Urinary bladder (tissue), 4 donors: ENCODE measurements around the gene CDC25A. TPM values are rescaled to one million over a fixed set of nuclear protein-coding genes. Genes with fewer than 3 reads are reported as not detected.
"Not testable (repeated sequence)": the region's sequence is repeated elsewhere in the genome, so short reads cannot be mapped to it uniquely, and the experiment has no call there.

ENCODE experiments used
- DNase-seq: peaks from one replicate; pipeline ENCODE4 v3.0.0-alpha.2; 2015; ENCODE audit errors: extremely low spot score
- H3K27ac ChIP-seq: one replicate; pipeline ENCODE4 v1.5.1; 2013; ENCODE audit warnings: low read depth, mild to moderate bottlenecking, moderate library complexity
- H3K36me3 ChIP-seq: one replicate; pipeline ENCODE4 v1.6.1; 2013; ENCODE audit warnings: mild to moderate bottlenecking, moderate library complexity; ENCODE audit not compliant: insufficient read depth
- H3K4me1 ChIP-seq: one replicate; pipeline ENCODE4 v1.6.1; 2013; ENCODE audit warnings: mild to moderate bottlenecking, moderate library complexity; ENCODE audit not compliant: insufficient read depth
- H3K4me3 ChIP-seq: one replicate; pipeline ENCODE4 v1.5.1; 2013; ENCODE audit warnings: low read depth, low read length
- WGBS: extraction: QIAGEN DNeasy Blood & Tissue Kit; methylation state at CpG from one replicate; pipeline ENCODE4 v1.1.7; 2013; 5-methylcytosine and 5-hydroxymethylcytosine counted together
- polyA plus RNA-seq: library from polyadenylated mRNA; stranded (reverse); fragments of 200-250 nt; gene quantifications from one replicate; pipeline ENCODE4 v1.2.3, GENCODE V29; 2013
- small RNA-seq: library from RNA; depleted of rRNA; stranded (forward); fragments of <200 nt; gene quantifications from one replicate; pipeline ENCODE3, GENCODE V24; 2014
- total RNA-seq: library from RNA; depleted of rRNA; stranded (reverse); fragments of >200 nt; gene quantifications from one replicate; pipeline ENCODE4 v1.2.3, GENCODE V29; 2014
- donor health status: healthy with polysubstance abuse.
- donor health status: healthy.

CDC25A gene
- total and polyA plus RNA-seq, 2 donors, result 0.32 to 3.7 TPM

DNA sequence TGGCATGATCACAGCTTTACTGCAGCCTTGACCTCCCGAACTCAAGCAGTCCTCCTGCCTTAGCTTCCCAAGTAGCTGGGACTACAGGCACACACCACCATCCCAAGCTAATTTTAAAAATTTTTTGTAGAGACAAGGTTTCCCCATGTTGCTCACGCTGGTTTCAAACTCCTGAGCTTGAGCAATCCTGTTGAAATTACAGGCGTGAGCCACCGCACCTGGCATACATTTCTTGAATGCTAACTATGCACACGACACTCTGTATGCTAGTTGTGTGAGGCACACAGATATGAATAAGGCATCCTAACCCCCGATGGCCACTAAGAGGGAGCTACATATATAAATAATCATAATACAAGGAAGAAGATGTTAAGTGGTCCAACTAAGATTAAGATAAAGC is 64.9 kb downstream of the CDC25A start:
- Histone ChIP-seq H3K4me1 (no peaks in the 10 kb centered on the region), H3K27ac (no peak overlapping the region), H3K36me3 (no peaks in the 10 kb centered on the region), H3K4me3 (no peak overlapping the region)
- no peak for DNase-seq
- WGBS, result 90% methylated on average over 6 of the region's 6 CpGs

DNA sequence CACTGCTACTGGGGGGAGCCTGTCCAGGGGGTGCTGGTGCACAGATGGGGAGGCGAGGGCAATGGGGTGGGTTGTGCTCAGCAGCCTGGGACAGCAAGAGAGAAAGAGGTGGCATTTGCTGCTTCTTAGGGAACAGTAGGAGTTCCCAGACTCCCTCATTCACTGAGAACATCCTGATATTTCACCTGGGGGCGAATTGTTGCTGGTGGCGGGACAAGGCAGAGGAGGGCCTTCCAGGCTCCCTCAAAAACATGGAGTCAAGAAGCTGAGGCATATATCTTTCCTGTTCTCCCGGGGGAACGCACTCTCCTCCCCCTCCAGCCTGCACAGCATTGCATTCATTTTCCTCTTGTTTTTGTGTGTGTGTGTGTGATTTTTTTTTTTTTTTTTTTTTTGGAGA is 65.7 kb downstream of the CDC25A start:
- Histone ChIP-seq H3K27ac (no peak overlapping the region), H3K4me1 (no peaks in the 10 kb centered on the region), H3K36me3 (no peaks in the 10 kb centered on the region), H3K4me3 (no peak overlapping the region)
- WGBS, result 91% methylated on average over 5 of the region's 5 CpGs
- DNase-seq, result no peak

DNA sequence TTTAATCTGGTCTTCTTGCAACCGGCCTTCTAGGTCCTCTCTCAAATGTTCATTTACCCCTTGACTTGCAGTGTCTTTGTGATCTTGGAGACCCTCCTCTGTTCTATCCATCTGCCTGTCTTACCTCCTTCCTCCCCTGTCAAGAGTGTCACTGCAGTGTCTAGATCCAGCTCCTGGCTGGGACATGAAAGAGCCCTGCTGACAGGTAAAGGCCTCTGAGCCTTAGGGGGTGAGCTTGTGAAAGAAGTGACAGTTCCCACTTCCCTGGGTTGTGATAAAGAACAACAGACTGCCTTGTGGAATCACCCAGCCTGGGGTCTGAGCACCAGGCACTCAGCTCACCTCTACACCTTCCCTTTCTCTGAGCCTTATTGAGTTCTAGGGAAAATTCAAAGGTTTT is 68.0 kb downstream of the CDC25A start:
- 92% methylated on average over 1 of the region's 1 CpG for WGBS
- Histone ChIP-seq H3K27ac (no peak overlapping the region), H3K4me1 (no peaks in the 10 kb centered on the region), H3K36me3 (no peaks in the 10 kb centered on the region), H3K4me3 (no peak overlapping the region)
- no peak for DNase-seq

DNA sequence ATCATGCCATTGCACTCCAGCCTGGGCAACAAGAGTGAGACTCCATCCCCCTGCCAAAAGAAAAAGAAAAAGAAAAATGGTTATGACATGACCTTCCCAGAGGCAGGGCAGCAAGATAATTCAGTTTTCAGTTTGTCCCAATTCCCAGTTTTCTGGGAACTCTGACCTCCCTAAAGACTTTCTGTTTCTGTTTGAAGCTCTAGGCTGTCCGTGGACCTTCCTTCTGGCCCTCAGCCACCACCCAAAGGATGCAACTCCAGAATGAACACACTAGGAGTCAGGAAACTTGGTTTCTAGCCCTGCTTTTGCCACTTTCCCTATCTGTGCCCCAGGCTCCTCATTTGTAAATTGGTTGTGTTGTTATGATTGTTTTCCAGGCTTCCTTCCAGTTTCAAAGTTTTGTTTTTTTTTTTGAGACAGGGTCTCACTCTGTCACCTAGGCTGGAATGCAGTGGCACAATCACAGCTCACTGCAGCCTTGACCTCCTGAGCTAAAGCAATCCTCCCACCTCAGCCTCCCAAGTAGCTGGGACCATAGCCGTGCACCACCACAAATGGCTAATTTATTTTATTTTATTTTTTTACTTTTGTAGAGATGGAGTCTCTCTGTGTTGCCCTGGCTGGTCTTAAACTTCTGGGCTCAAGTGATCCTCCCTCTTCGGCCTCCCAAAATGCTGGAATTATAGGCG is 68.6 kb downstream of the CDC25A start:
- WGBS, result 76% methylated on average over 4 of the region's 4 CpGs
- Histone ChIP-seq H3K4me3 (no peak overlapping the region), H3K27ac (no peak overlapping the region)

DNA sequence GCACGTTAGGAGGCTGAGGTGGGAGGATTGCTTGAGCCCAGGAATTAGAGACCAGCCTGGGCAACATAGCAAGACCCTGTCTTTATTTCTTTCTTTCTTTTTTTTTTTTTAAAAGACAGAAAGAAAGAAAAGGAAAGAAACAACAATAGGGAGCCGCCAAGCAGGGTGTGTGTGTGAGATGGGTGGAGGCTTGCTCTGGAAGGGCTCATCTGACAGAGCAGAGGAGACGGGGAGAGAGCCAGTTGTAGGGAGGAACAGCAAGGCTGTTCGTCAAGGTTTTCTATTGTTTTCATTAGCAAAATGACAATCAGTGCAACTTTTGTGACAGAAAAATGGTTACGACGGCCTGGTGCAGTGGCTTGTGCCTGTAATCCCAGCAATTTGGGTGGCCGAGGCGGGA is 69.3 kb downstream of the CDC25A start:
- H3K4me1 ChIP-seq, result no peaks in the 10 kb centered on the region
- no peak overlapping the region for H3K4me3 ChIP-seq
- WGBS, result 82% methylated on average over 8 of the region's 8 CpGs
- DNase-seq, result no peak
- no peak overlapping the region for H3K27ac ChIP-seq
- H3K36me3 ChIP-seq, result no peaks in the 10 kb centered on the region

More for the DNA sequence above, 68.6 kb downstream of the CDC25A start:
- no peak for DNase-seq
- no peaks in the 10 kb centered on the region for H3K4me1 ChIP-seq
- H3K36me3 ChIP-seq, result no peaks in the 10 kb centered on the region

DNA sequence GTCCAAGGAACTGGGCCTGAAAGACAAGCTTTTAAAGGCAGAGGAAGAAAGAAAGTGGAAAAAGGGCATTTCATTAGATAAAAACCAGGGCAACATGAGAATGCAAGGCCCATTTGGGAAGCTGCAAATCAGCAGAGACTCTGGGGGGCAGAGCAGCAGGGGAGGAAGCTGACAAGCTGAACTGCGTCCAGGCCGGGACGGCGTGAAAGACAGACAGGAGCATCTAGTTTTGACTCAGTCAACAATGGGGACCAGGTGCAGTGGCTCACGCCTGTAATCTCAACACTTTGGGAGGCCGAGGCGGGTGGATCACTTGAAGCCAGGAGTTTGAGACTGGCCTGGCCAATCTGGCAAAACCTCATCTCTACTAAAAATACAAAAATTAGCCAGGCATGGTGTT is 69.9 kb downstream of the CDC25A start:
- no peak for DNase-seq
- Histone ChIP-seq H3K27ac (no peak overlapping the region), H3K36me3 (no peaks in the 10 kb centered on the region), H3K4me1 (no peaks in the 10 kb centered on the region), H3K4me3 (no peak overlapping the region)
- 78% methylated on average over 7 of the region's 7 CpGs for WGBS

DNA sequence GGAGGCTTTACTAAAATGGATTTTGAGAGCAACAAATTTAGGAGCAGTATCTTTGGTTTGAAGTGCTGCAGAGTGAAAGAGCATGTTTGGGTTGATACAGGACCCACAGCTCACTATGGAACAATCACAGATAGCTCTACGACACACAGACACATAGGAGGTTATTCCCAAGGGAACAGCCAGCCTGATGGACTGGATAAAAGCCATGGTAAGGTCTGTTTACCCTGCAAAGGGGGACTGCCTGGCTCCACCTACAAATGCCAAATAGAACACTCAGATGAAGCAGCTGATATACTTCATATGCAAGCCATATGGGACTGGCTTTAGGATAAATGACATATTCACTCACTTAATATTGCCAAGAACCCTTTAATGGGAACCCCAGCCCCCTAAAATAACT is 75.4 kb downstream of the CDC25A start:
- H3K27ac ChIP-seq, result no peak overlapping the region
- DNase-seq, result no peak
- H3K36me3 ChIP-seq, result no peaks in the 10 kb centered on the region
- 78% methylated on average over 1 of the region's 1 CpG for WGBS
- no peak overlapping the region for H3K4me3 ChIP-seq
- no peaks in the 10 kb centered on the region for H3K4me1 ChIP-seq

DNA sequence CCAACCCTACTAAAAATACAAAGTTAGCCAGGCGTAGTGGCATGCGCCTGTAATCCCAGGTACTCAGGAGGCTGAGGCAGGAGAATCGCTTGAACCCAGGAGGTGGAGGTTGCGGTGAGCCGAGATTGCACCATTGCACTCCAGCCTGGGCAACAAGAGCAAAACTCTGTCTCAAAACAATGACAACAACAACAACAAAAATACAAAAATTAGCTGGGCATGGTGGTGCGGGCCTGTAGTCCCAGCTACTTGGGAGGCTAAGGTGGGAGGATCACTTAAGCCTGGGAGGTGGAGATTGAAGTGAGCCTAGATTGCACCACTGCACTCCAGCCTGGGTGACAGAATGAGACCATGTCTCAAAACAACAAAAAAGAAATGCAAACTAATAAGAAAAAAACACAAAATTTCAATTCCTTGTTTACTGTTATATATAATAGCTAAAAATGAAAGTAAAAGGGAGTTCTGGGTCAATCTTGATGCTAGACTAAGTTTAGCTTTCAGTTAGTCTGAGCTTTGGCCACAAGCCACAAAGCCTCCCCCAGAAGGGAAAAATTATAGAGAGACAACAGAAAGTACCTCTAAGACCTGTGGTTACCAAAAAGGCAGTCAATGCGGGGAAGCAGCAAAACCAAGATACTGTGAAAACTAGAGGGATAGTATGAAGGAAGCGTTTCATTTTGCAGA is 76.0 kb downstream of the CDC25A start:
- not testable (repeated sequence) for H3K4me3 ChIP-seq, DNase-seq, H3K36me3 ChIP-seq, H3K4me1 ChIP-seq, H3K27ac ChIP-seq
- 82% methylated on average over 8 of the region's 8 CpGs for WGBS

DNA sequence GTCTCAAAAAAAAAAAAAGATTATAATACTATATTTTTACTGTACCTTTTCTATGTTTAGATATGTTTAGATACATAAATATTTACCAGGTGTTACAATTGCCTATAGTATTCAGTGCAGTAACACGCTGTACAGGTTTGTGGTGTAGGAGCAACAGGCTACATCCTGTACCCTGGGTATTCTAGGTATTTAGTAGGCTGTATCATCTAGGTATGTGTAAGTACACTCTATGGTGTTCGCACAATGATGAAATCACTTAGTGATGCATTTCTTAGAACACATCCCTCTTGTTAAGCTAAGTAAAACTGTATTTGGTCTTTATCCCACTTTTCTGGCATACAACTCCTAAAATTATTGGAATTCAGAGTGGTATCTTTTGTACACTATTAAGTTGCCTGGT is 77.8 kb downstream of the CDC25A start:
- DNase-seq, result no peak
- Histone ChIP-seq H3K4me1 (no peaks in the 10 kb centered on the region), H3K4me3 (no peak overlapping the region), H3K27ac (no peak overlapping the region), H3K36me3 (no peaks in the 10 kb centered on the region)
- 94% methylated on average over 2 of the region's 2 CpGs for whole genome bisulfite sequencing

DNA sequence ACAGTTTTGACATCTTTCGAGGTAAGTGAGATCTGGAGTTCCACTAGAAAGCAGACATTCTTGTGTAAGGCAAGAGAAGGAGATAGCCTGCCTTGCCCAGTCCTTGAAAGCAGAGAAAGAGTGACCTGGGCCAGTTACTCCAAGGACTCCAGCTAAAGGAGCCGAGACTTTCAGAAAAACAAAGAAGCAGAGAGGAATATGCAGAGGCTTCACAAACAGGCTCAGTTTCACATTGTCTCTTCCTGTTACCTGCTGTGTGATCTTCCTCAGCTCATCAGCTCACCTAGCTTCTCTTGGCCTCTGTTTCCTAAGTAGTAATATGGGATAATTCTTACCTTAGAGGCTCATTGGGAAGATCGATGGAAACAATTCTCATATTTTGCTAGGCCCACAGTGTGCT is 81.0 kb downstream of the CDC25A start:
- no peak for DNase-seq
- H3K4me1 ChIP-seq, result no peaks in the 10 kb centered on the region
- no peak overlapping the region for H3K27ac ChIP-seq
- no peaks in the 10 kb centered on the region for H3K36me3 ChIP-seq
- no peak overlapping the region for H3K4me3 ChIP-seq
- WGBS, result 85% methylated on average over 3 of the region's 3 CpGs

Small RNA genes within 50 kb of the gene (small RNA-seq; reads per million reads assigned to genes)
- gene MIR4443 (2.2 reads per million, percentile 87 among the genes with 10 or more reads in this experiment), gene NDUFB1P1 (not detected), gene RNU7-128P (not detected), gene SNRPFP4 (not detected)

Other genes with a start within 250 kb of the CDC25A start
- gene MAP4, start 172.0 kb downstream of the CDC25A start, total RNA-seq, result 120 TPM
- 186 TPM for gene MAP4, start 172.0 kb downstream of the CDC25A start, polyA plus RNA-seq
- not detected for gene CAMP, start 35.1 kb upstream of the CDC25A start, total RNA-seq
- gene CAMP, start 35.1 kb upstream of the CDC25A start, polyA plus RNA-seq, result 2.2 TPM
- 6.9 TPM for gene ZNF589, start 52.7 kb upstream of the CDC25A start, total RNA-seq
- gene ZNF589, start 52.7 kb upstream of the CDC25A start, polyA plus RNA-seq, result 12.5 TPM
- 24.5 TPM for gene NME6, start 113.0 kb upstream of the CDC25A start, total RNA-seq
- 18.6 TPM for gene NME6, start 113.0 kb upstream of the CDC25A start, polyA plus RNA-seq
- not detected for gene SPINK8, start 145.2 kb upstream of the CDC25A start, total RNA-seq
- gene SPINK8, start 145.2 kb upstream of the CDC25A start, polyA plus RNA-seq, result not detected
- 0.32 TPM for gene FBXW12, start 183.8 kb upstream of the CDC25A start, total RNA-seq
- gene FBXW12, start 183.8 kb upstream of the CDC25A start, polyA plus RNA-seq, result not detected
- gene PLXNB1, start 241.7 kb upstream of the CDC25A start, total RNA-seq, result 22.7 TPM
- 65.7 TPM for gene PLXNB1, start 241.7 kb upstream of the CDC25A start, polyA plus RNA-seq